Transverse colon (tissue), 4 donors: ENCODE data around the gene JAM3.

Source experiments
- CTCF ChIP-seq, 5 experiments: fragments of 200-600 bp in 3 of 5; fragments of 450-650 bp in 2 of 5; sonication (generic) in 3 of 5; IDR thresholded peaks; 1 replicate in 2 of 5; 2 replicates in 3 of 5; pipeline ENCODE4 v1.5.1; 2016 to 2017; ENCODE audit warnings: antibody characterized with exemption in 5 of 5, inconsistent platforms in 3 of 5, mild to moderate bottlenecking in 2 of 5, moderate library complexity in 1 of 5
- EP300 ChIP-seq: sonication (generic); formaldehyde crosslinking; IDR thresholded peaks from one replicate; pipeline ENCODE4 v1.6.1; 2017; ENCODE audit warnings: antibody characterized with exemption, low read depth
- POLR2A ChIP-seq: fragments of 450-650 bp; IDR thresholded peaks from one replicate; pipeline ENCODE4 v1.6.1; 2016; ENCODE audit warnings: antibody characterized with exemption, mild to moderate bottlenecking, moderate library complexity
- POLR2AphosphoS5 ChIP-seq, 3 donors: sonication (generic); formaldehyde crosslinking; IDR thresholded peaks; one replicate each; pipeline ENCODE4 v1.6.1; 2016; ENCODE audit warnings: antibody characterized with exemption in 3 of 3

DNA sequence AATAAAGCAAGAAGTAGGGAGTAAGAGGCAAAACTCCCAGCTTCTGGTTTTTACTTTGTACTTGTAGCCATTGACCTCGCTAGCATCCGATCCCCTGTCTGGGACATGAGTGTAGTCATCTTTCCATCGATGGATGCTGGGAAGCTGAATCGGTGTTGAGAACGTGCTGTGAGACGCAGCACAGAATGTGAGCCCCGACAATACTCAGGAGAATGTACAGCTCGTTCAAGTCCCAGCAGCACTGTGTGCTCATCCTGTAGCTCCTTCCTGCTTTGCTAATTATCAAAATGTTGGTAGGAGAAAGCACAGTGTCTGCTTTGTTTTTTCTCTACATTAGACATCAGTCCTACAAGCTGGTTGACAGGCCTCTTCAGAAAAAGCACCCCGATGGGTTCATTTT lies 56.6 kb downstream of the JAM3 start:
- TF ChIP-seq CTCF (IDR thresholded peaks at IDR 0.05) (no peak), POLR2AphosphoS5 (IDR thresholded peaks at IDR 0.05) (no peak), POLR2A (no peak), EP300 (no peak)
